Measurements from ENCODE around the gene MMAB.
A peak's percentile ranks its signal among the peaks of the same experiment; 100 is the strongest.

The MMAB gene

DNA sequence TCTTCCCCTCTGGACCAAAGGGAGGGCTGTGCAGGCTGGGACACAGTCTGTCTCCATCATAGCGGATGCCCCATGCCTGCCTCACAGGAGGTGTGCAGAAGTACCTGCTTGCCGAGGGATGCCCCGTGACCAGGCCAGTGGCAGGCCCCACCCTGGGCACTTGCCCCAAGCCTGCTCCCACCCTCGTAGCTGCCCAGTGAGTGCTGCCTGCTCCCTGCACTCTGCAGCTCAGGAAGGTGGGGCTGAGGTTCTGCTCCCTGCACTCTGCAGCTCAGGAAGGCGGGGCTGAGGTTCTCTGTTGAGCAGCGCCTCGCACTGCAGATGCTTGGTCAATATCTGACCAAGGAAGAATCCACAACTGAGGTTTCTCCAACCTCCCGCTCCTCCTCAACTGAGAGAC lies 6.9 kb downstream of the MMAB start:
- Histone ChIP-seq H3K27me3 (ENCODE audit: control insufficient read depth in 5 of 5, insufficient read depth in 4 of 5, low read length in 5 of 5) (no peaks in the 10 kb centered on the region), H3K4me1 (ENCODE audit: control insufficient read depth in 5 of 5, insufficient read depth in 5 of 5, low read length in 5 of 5) (peaks cover 0 to 11% (median 0%) of the 10 kb centered on the region in 5 donors), H3K36me3 (ENCODE audit: control insufficient read depth in 5 of 5, insufficient read depth in 5 of 5, low read length in 5 of 5) (peaks cover 0 to 80% (median 73%) of the 10 kb centered on the region in 5 donors), H3K27ac (ENCODE audit: low read depth, low read length) (no peak overlapping the region), H3K9ac (ENCODE audit: low read length in 5 of 5) (no peak overlapping the region), H3K4me3 (ENCODE audit: low read depth in 1 of 5, low read length in 5 of 5) (no peak overlapping the region), H3K9me3 (ENCODE audit: control insufficient read depth in 5 of 5, low read length in 5 of 5) (no peaks in the 10 kb centered on the region)

DNA sequence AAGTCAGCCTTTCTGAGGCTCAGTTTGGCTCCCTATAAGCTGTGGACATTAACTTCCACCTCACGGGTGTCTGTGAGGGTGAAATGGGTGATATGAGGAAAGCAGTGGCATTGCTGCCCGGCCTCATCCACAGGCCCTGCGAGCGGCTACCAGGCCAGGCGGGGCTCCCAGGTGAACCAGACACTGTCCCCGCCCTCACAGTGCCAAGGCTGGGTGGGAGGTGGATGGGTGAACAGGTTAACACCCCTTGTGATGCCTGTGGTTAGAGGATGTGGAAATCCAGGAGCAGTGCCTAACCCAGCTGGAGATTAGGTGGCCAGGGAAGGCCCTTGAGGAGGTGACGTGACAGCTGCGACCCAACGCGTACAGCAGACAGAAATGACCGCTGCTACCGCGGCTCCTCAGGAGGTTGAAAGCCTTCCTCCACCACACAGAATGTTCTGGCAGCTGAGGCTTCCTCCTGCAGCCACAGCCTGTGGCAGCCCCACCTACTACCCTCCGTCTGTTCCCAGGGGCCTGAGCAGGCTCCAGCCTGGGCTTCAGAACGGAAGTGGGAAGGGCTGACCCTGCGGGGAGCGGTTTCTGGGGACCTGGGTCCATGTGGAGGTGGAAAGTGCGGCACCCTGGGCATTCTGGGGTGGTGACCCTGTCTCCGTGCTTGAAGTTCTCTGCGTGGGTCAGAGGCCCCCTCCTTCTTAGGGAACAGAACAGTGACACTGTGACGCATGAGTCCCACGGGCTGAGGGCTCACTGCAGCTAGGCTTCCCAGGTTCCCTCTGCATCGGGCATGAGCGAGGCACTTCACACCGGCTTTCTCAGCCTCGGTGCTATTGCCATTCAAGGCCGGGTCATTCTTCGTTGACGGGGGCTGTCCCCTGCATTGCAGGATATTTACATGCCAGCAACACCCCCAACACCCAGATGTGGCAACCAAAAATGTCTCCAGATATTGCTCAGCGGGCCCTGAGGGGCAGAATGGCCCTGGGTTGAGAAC lies 9.7 kb downstream of the MMAB start:
- Histone ChIP-seq H3K27me3 (ENCODE audit: control insufficient read depth in 5 of 5, insufficient read depth in 4 of 5, low read length in 5 of 5) (no peaks in the 10 kb centered on the region), H3K27ac (ENCODE audit: low read depth, low read length) (no peak overlapping the region), H3K4me1 (ENCODE audit: control insufficient read depth in 5 of 5, insufficient read depth in 5 of 5, low read length in 5 of 5) (peaks cover 0 to 11% (median 3%) of the 10 kb centered on the region in 5 donors), H3K36me3 (ENCODE audit: control insufficient read depth in 5 of 5, insufficient read depth in 5 of 5, low read length in 5 of 5) (peaks cover 0 to 86% (median 76%) of the 10 kb centered on the region in 5 donors), H3K4me3 (ENCODE audit: low read depth in 1 of 5, low read length in 5 of 5) (peak overlapping the region in 2 of 5 donors; percentile 20 to 27), H3K9me3 (ENCODE audit: control insufficient read depth in 5 of 5, low read length in 5 of 5) (no peaks in the 10 kb centered on the region), H3K9ac (ENCODE audit: low read length in 5 of 5) (peak overlapping the region in 1 of 5 donors; percentile 39)

DNA sequence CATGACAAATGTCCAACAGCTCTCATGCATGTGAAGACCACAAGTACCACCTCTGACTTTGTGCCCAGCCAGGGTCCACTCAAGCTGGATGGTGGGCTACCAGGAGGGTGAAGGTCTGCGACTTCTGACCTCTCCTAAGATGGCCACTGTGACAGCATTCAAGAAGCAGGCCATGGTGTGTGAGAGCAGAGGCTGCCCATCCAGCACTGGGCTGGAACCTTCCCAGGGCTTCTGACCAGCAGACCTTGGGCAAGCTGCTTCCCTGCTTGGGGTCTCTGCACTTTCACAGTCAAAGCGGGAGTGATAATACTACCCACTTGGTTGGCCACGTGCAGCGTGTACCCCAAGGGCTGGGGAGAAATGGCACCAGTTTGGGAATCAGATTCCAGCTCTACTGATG lies 10.4 kb downstream of the MMAB start:
- Histone ChIP-seq H3K4me3 (ENCODE audit: low read depth in 1 of 5, low read length in 5 of 5) (no peak overlapping the region), H3K4me1 (ENCODE audit: control insufficient read depth in 5 of 5, insufficient read depth in 5 of 5, low read length in 5 of 5) (peaks cover 0 to 11% (median 3%) of the 10 kb centered on the region in 5 donors), H3K27me3 (ENCODE audit: control insufficient read depth in 5 of 5, insufficient read depth in 4 of 5, low read length in 5 of 5) (no peaks in the 10 kb centered on the region), H3K9ac (ENCODE audit: low read length in 5 of 5) (no peak overlapping the region), H3K27ac (ENCODE audit: low read depth, low read length) (no peak overlapping the region), H3K36me3 (ENCODE audit: control insufficient read depth in 5 of 5, insufficient read depth in 5 of 5, low read length in 5 of 5) (peaks cover 0 to 84% (median 75%) of the 10 kb centered on the region in 5 donors), H3K9me3 (ENCODE audit: control insufficient read depth in 5 of 5, low read length in 5 of 5) (no peaks in the 10 kb centered on the region)

DNA sequence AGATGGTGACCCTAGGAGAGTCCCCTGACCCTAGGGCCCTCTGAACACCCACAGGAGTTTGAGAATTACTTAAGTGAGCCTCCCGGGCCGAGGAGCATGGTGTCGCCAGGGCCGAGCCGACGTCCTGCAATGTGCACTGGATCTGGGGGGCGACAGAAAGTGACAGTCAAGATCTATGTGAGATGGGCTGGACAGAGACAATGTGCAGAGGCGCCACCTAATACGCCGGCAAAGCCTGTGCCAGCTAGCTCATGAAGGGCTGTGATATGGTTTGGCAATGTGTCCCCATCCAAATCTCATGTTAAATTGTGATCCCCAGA lies 11.6 kb downstream of the MMAB start:
- H3K4me3 ChIP-seq (ENCODE audit: low read depth in 1 of 5, low read length in 5 of 5): no peak overlapping the region

DNA sequence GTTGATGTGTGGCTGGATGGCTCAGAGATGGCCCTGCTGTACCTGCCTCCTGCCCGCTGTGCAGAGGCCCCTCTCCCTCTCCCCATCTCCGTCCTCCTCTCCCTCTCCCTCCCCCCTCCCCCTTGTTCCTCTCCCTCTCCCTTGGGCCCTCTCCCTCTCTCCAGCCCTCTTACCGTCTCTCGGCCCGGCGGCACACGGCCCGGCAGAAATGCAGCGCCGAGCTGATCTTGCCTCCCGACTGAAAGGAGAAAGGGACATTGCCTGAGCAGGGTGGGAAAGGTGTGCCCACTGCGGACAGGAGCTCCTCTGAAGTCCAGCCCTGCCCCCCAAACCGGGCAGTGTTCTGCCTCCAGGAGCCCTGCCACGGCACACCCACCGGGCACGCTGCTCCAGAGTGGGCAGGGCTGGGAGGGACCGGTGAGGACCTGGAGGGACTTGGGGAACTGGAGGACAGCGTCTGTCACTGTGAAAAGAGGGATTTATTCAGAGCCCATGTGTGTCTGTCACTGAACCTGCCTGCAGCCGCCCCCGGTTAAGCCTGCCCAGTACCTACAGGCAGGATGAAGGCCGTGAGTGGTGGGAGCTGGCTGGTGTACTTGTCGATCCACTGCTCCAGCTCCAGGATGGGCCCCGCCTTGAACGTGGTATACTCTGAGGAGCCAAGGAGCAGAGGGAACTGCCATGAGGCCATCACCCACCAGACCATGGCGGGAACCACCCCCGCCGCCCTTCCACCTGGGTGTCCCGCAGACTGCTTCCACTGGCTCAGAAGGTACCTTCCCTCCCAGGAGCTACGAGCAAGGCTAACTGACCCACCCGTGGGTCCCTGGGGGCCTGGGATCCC lies 12.2 kb downstream of the MMAB start:
- Histone ChIP-seq H3K4me1 (ENCODE audit: control insufficient read depth in 5 of 5, insufficient read depth in 5 of 5, low read length in 5 of 5) (peaks cover 0 to 11% (median 3%) of the 10 kb centered on the region in 5 donors), H3K36me3 (ENCODE audit: control insufficient read depth in 5 of 5, insufficient read depth in 5 of 5, low read length in 5 of 5) (peaks cover 0 to 84% (median 71%) of the 10 kb centered on the region in 5 donors), H3K27me3 (ENCODE audit: control insufficient read depth in 5 of 5, insufficient read depth in 4 of 5, low read length in 5 of 5) (no peaks in the 10 kb centered on the region), H3K9ac (ENCODE audit: low read length in 5 of 5) (no peak overlapping the region), H3K27ac (ENCODE audit: low read depth, low read length) (no peak overlapping the region), H3K4me3 (ENCODE audit: low read depth in 1 of 5, low read length in 5 of 5) (no peak overlapping the region), H3K9me3 (ENCODE audit: control insufficient read depth in 5 of 5, low read length in 5 of 5) (no peaks in the 10 kb centered on the region)

More for the DNA sequence above, 11.6 kb downstream of the MMAB start:
- no peaks in the 10 kb centered on the region for H3K9me3 ChIP-seq (ENCODE audit: control insufficient read depth in 5 of 5, low read length in 5 of 5)
- no peak overlapping the region for H3K9ac ChIP-seq (ENCODE audit: low read length in 5 of 5)
- no peaks in the 10 kb centered on the region for H3K27me3 ChIP-seq (ENCODE audit: control insufficient read depth in 5 of 5, insufficient read depth in 4 of 5, low read length in 5 of 5)
- peaks cover 0 to 84% (median 74%) of the 10 kb centered on the region in 5 donors for H3K36me3 ChIP-seq (ENCODE audit: control insufficient read depth in 5 of 5, insufficient read depth in 5 of 5, low read length in 5 of 5)
- H3K4me1 ChIP-seq (ENCODE audit: control insufficient read depth in 5 of 5, insufficient read depth in 5 of 5, low read length in 5 of 5): peaks cover 0 to 11% (median 3%) of the 10 kb centered on the region in 5 donors
- H3K27ac ChIP-seq (ENCODE audit: low read depth, low read length): no peak overlapping the region

DNA sequence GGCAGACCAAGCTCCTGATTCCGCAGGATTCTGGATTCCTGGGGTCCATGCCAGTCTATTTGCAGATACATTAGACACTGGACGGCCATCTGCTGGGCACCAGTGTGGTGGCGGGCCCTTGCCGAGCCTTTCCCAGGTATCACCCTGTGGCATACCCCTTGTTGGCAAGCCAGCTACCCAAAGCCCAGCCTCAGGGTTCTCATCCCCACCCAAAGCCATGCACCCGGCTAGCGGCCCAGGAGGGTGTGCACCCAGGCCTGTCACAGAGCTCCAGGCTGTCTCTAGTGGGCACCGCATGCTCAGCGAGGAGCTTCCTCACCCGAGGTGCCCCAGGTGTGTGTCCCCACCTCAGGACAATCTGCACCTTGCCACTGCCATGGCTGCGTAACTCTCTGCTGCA lies 13.7 kb downstream of the MMAB start:
- Histone ChIP-seq H3K36me3 (ENCODE audit: control insufficient read depth in 5 of 5, insufficient read depth in 5 of 5, low read length in 5 of 5) (peaks cover 0 to 69% (median 59%) of the 10 kb centered on the region in 5 donors), H3K4me1 (ENCODE audit: control insufficient read depth in 5 of 5, insufficient read depth in 5 of 5, low read length in 5 of 5) (peaks cover 0 to 11% (median 3%) of the 10 kb centered on the region in 5 donors), H3K27ac (ENCODE audit: low read depth, low read length) (no peak overlapping the region)

DNA sequence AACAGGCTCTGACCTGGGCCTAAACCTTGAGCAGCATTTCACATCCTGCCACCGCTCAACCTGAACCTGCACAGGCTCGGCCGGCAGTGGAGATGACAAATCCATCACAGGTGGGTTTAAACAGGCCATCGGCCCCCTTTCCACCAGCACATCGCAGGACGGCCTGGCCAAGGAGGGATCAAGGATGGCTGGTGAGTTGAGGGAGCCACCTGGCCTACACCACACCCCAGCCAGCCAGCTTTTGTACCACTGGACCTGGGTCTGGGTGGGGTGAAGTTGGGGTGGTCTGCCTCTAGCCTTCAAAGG lies 14.2 kb downstream of the MMAB start:
- no peaks in the 10 kb centered on the region for H3K9me3 ChIP-seq (ENCODE audit: control insufficient read depth in 5 of 5, low read length in 5 of 5)
- peaks cover 0 to 66% (median 58%) of the 10 kb centered on the region in 5 donors for H3K36me3 ChIP-seq (ENCODE audit: control insufficient read depth in 5 of 5, insufficient read depth in 5 of 5, low read length in 5 of 5)
- H3K4me3 ChIP-seq (ENCODE audit: low read depth in 1 of 5, low read length in 5 of 5): no peak overlapping the region
- peaks cover 1 to 6% (median 3%) of the 10 kb centered on the region in 5 donors for H3K27me3 ChIP-seq (ENCODE audit: control insufficient read depth in 5 of 5, insufficient read depth in 4 of 5, low read length in 5 of 5)
- H3K27ac ChIP-seq (ENCODE audit: low read depth, low read length): no peak overlapping the region
- no peak overlapping the region for H3K9ac ChIP-seq (ENCODE audit: low read length in 5 of 5)
- H3K4me1 ChIP-seq (ENCODE audit: control insufficient read depth in 5 of 5, insufficient read depth in 5 of 5, low read length in 5 of 5): peaks cover 0 to 13% (median 3%) of the 10 kb centered on the region in 5 donors

More for the DNA sequence above, 13.7 kb downstream of the MMAB start:
- Histone ChIP-seq H3K9me3 (ENCODE audit: control insufficient read depth in 5 of 5, low read length in 5 of 5) (no peaks in the 10 kb centered on the region), H3K27me3 (ENCODE audit: control insufficient read depth in 5 of 5, insufficient read depth in 4 of 5, low read length in 5 of 5) (peaks cover 0 to 2% (median 0%) of the 10 kb centered on the region in 5 donors), H3K4me3 (ENCODE audit: low read depth in 1 of 5, low read length in 5 of 5) (no peak overlapping the region), H3K9ac (ENCODE audit: low read length in 5 of 5) (no peak overlapping the region)

DNA sequence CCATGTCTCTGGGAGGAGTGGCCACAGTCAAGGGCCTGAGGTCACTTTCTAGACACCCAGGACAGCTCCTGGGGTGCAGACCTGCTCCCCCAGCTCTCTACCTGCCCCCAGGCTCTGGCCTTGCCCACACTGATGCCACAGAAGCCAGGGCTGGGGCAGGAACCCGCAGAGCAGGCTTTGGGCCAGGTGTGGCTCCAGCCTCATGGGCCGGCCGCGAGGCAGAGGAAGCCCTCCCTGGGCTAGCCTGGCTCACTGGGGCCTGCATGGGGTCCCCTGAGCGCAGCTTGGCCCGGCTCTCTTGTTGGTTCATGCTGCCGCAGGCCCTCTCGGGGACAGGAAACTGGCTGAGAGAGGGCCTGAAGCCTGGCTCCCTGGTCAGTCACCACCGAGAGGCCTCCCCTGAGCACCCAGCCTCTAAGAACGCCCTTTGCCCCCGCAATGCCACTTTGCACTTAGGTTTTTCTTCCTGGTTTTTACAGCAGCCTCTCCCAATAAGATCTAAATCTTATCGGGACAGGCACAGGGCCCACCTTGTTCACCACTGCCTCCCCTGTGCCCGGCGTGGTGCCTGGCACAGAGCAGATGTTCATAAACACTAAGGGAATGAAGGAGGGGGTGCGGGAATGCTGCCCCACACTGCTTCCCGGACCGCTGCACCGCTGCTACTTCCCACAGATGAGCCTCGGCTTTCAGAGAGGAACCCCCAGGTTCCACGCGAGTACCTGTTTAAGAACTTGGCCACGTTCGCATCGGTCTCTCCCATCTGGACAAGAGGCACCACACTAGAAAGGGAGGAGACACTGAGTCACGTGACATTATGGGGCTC lies 14.7 kb downstream of the MMAB start:
- Histone ChIP-seq H3K4me1 (ENCODE audit: control insufficient read depth in 5 of 5, insufficient read depth in 5 of 5, low read length in 5 of 5) (peaks cover 3 to 13% (median 7%) of the 10 kb centered on the region in 5 donors), H3K27me3 (ENCODE audit: control insufficient read depth in 5 of 5, insufficient read depth in 4 of 5, low read length in 5 of 5) (peaks cover 6 to 10% (median 7%) of the 10 kb centered on the region in 5 donors), H3K4me3 (ENCODE audit: low read depth in 1 of 5, low read length in 5 of 5) (no peak overlapping the region), H3K27ac (ENCODE audit: low read depth, low read length) (no peak overlapping the region), H3K9ac (ENCODE audit: low read length in 5 of 5) (no peak overlapping the region), H3K9me3 (ENCODE audit: control insufficient read depth in 5 of 5, low read length in 5 of 5) (no peaks in the 10 kb centered on the region), H3K36me3 (ENCODE audit: control insufficient read depth in 5 of 5, insufficient read depth in 5 of 5, low read length in 5 of 5) (peaks cover 0 to 62% (median 55%) of the 10 kb centered on the region in 5 donors)

DNA sequence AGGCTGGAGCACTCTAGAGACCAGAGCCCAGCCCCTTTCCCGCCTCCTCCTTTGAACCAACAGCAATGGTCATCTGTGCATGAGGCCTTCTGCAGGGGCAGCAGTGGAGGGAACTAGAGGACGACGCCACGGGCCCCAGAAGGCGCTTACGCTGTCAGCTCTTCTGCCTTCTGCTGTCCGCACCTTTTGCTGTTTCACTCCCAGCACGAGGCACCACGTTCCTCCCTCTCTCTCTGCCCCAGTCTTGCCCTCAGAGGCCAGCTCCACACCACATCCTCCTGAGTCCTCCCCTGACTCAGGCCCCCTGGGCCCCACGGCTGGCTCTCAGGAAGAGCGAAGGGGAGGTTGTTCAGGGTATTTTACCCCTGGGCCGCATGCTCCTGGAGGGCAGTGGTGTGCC lies 15.5 kb downstream of the MMAB start:
- H3K27me3 ChIP-seq (ENCODE audit: control insufficient read depth in 5 of 5, insufficient read depth in 4 of 5, low read length in 5 of 5): peaks cover 6 to 17% (median 7%) of the 10 kb centered on the region in 5 donors
- H3K4me1 ChIP-seq (ENCODE audit: control insufficient read depth in 5 of 5, insufficient read depth in 5 of 5, low read length in 5 of 5): peaks cover 4 to 10% (median 6%) of the 10 kb centered on the region in 5 donors
- no peak overlapping the region for H3K27ac ChIP-seq (ENCODE audit: low read depth, low read length)
- H3K9me3 ChIP-seq (ENCODE audit: control insufficient read depth in 5 of 5, low read length in 5 of 5): no peaks in the 10 kb centered on the region
- peaks cover 0 to 54% (median 47%) of the 10 kb centered on the region in 5 donors for H3K36me3 ChIP-seq (ENCODE audit: control insufficient read depth in 5 of 5, insufficient read depth in 5 of 5, low read length in 5 of 5)
- H3K4me3 ChIP-seq (ENCODE audit: low read depth in 1 of 5, low read length in 5 of 5): no peak overlapping the region
- H3K9ac ChIP-seq (ENCODE audit: low read length in 5 of 5): no peak overlapping the region
